CD14-positive monocyte (primary cell): ENCODE data around the gene NEBL. TPM values are rescaled to one million over a fixed set of nuclear protein-coding genes. Genes with fewer than 3 reads are reported as not detected.

Source experiments
- DNase-seq, 3 donors: peaks; one replicate each; pipeline ENCODE4 v3.0.0-alpha.2; 2011 to 2022
- H2AFZ ChIP-seq: 2 replicates; pipeline ENCODE4 v1.6.0; 2012; ENCODE audit warnings: mild to moderate bottlenecking, low read depth, low read length, inconsistent platforms; ENCODE audit not compliant: insufficient read depth, poor library complexity, severe bottlenecking
- H3K27ac ChIP-seq, 2 donors: 1 replicate in 1 of 2; 2 replicates in 1 of 2; pipeline ENCODE4 v1.5.1; 2012 to 2013; ENCODE audit warnings: low read length in 2 of 2, control low read depth in 1 of 2, inconsistent platforms in 1 of 2, low read depth in 1 of 2, mild to moderate bottlenecking in 1 of 2
- H3K27me3 ChIP-seq, 2 donors: one replicate each; pipeline versions ENCODE4 v1.6.0 to v1.6.1; 2011 to 2013; ENCODE audit warnings: low read length in 2 of 2; ENCODE audit not compliant: control insufficient read depth in 2 of 2, insufficient read depth in 2 of 2
- H3K36me3 ChIP-seq, 2 donors: replicated peaks in 1 of 2; 1 replicate in 1 of 2; 2 replicates in 1 of 2; pipeline versions ENCODE4 v1.5.1 to v1.6.1; 2012 to 2013; ENCODE audit warnings: low read length in 2 of 2, control low read depth in 1 of 2, inconsistent platforms in 1 of 2, mild to moderate bottlenecking in 1 of 2; ENCODE audit not compliant: insufficient read depth in 2 of 2, control insufficient read depth in 1 of 2
- H3K4me1 ChIP-seq, 2 donors: 1 replicate in 1 of 2; 2 replicates in 1 of 2; pipeline versions ENCODE4 v1.5.1 to v1.6.1; 2012 to 2013; ENCODE audit warnings: low read length in 2 of 2, control low read depth in 1 of 2, inconsistent platforms in 1 of 2, mild to moderate bottlenecking in 1 of 2, moderate library complexity in 1 of 2; ENCODE audit not compliant: insufficient read depth in 2 of 2, control insufficient read depth in 1 of 2
- H3K4me2 ChIP-seq: replicated peaks from 2 replicates; pipeline ENCODE3; 2012; ENCODE audit warnings: low read length, moderate library complexity, mild to moderate bottlenecking; ENCODE audit not compliant: poor library complexity, severe bottlenecking; ENCODE audit errors: extremely low read depth
- H3K4me3 ChIP-seq, 3 experiments: fragments of 200-600 bp in 1 of 3; sonication (generic) in 1 of 3; replicated peaks in 1 of 3; 1 replicate in 2 of 3; 2 replicates in 1 of 3; pipeline ENCODE4 v1.5.1; 2011 to 2013; ENCODE audit warnings: low read length in 3 of 3, mild to moderate bottlenecking in 3 of 3, control low read depth in 2 of 3, low read depth in 2 of 3, inconsistent platforms in 1 of 3, moderate library complexity in 1 of 3
- H3K79me2 ChIP-seq: 2 replicates; pipeline ENCODE4 v1.6.0; 2012; ENCODE audit warnings: mild to moderate bottlenecking, control low read depth, inconsistent platforms, low read length, moderate library complexity; ENCODE audit not compliant: insufficient read depth
- H3K9ac ChIP-seq: 2 replicates; pipeline ENCODE4 v1.6.0; 2017; ENCODE audit warnings: low read length, mild to moderate bottlenecking; ENCODE audit not compliant: insufficient read depth, poor library complexity, severe bottlenecking
- H3K9me3 ChIP-seq, 2 donors: replicated peaks in 1 of 2; 1 replicate in 1 of 2; 2 replicates in 1 of 2; pipeline versions ENCODE4 v1.5.1 to v1.6.1; 2012 to 2013; ENCODE audit warnings: low read length in 2 of 2, control low read depth in 1 of 2; ENCODE audit not compliant: control insufficient read depth in 1 of 2, insufficient read depth in 1 of 2
- H4K20me1 ChIP-seq: 2 replicates; pipeline ENCODE4 v1.6.0; 2012; ENCODE audit warnings: mild to moderate bottlenecking, low read length, control low read depth, moderate library complexity; ENCODE audit not compliant: insufficient read depth
- H3K27ac Mint-ChIP-seq, 7 donors: one replicate each; pipeline ENCODE4 v1.8.0; 2020; ENCODE audit warnings: mild to moderate bottlenecking in 7 of 7, mixed read lengths in 7 of 7, moderate library complexity in 6 of 7, inconsistent platforms in 2 of 7
- H3K27me3 Mint-ChIP-seq, 3 donors: one replicate each; pipeline ENCODE4 v1.8.0; 2021 to 2022; ENCODE audit warnings: low read depth in 3 of 3, mild to moderate bottlenecking in 3 of 3, mixed read lengths in 3 of 3, moderate library complexity in 3 of 3, inconsistent platforms in 1 of 3
- H3K36me3 Mint-ChIP-seq, 2 donors: one replicate each; pipeline ENCODE4 v1.8.0; 2020; ENCODE audit warnings: mixed read lengths in 2 of 2, inconsistent platforms in 1 of 2, mild to moderate bottlenecking in 1 of 2
- H3K4me1 Mint-ChIP-seq: one replicate; pipeline ENCODE4 v1.8.0; 2020; ENCODE audit warnings: mild to moderate bottlenecking, mixed read lengths
- H3K4me3 Mint-ChIP-seq, 2 donors: one replicate each; pipeline ENCODE4 v1.8.0; 2020; ENCODE audit warnings: mild to moderate bottlenecking in 2 of 2, mixed read lengths in 2 of 2, moderate library complexity in 1 of 2
- H3K9me3 Mint-ChIP-seq, 7 donors: one replicate each; pipeline ENCODE4 v1.8.0; 2020 to 2022; ENCODE audit warnings: mixed read lengths in 7 of 7, mild to moderate bottlenecking in 6 of 7, moderate library complexity in 6 of 7, inconsistent platforms in 2 of 7
- CTCF ChIP-seq: fragments of 200-600 bp; IDR thresholded peaks from one replicate; pipeline ENCODE4 v1.8.0; 2022; ENCODE audit warnings: antibody characterized with exemption, mild to moderate bottlenecking
- WGBS: methylation state at CpG from one replicate; pipeline ENCODE4 v1.1.5; 2013; ENCODE audit warnings: missing lambda C conversion rate; ENCODE audit not compliant: insufficient coverage; 5-methylcytosine and 5-hydroxymethylcytosine counted together
- intact Hi-C, 2 donors: fragments of 100-400 bp; cut with micrococcal nuclease; formaldehyde crosslinking; loops; one replicate each; pipeline versions ENCODE4 v1.15.0 to v1.15.1; 2023
- polyA plus RNA-seq, 3 donors: library from polyadenylated mRNA; depleted of rRNA in 1 of 3; unstranded in 2 of 3; stranded (reverse) in 1 of 3; fragments of 300-500 nt in 2 of 3; fragments of >200 nt in 1 of 3; fragmentation: Illumina TruSeq in 2 of 3; gene quantifications; 1 replicate in 2 of 3; 2 replicates in 1 of 3; pipeline ENCODE4 v1.2.3, GENCODE V29; 2012 to 2021

The NEBL gene
- polyA plus RNA-seq, 3 donors: 9.7 TPM; not detected in 2

DNA sequence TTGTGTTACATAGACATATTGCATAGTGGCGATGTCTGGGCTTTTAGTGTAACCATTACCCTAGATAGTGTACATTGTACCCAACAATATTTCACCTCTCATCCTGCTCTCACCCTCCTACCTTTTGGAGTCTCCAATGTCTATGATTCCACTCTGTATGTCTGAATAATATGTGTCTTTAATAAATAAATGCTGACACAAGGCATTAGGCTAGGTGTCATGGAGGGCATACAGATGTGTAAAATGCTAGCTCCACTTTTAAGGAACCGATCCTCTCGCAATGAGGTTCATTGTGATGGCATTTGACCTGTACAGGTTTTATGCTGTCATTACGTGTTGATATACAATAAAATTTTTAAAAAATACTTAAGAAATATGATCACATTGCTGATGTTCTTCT, 74.3 kb downstream of the NEBL start:
- H4K20me1 ChIP-seq: no peaks in the 10 kb centered on the region
- no peak overlapping the region for H2AFZ ChIP-seq
- H3K27me3 Mint-ChIP-seq: peaks cover 0 to 3% (median 0%) of the 10 kb centered on the region in 3 donors
- no peak for TF ChIP-seq CTCF
- H3K4me1 ChIP-seq: no peaks in the 10 kb centered on the region
- no peaks in the 10 kb centered on the region for H3K79me2 ChIP-seq
- H3K9me3 Mint-ChIP-seq: peaks cover 0 to 3% (median 1%) of the 10 kb centered on the region in 7 donors
- H3K4me1 Mint-ChIP-seq: no peaks in the 10 kb centered on the region
- no peaks in the 10 kb centered on the region for H3K27me3 ChIP-seq
- H3K4me2 ChIP-seq: no peak overlapping the region
- intact Hi-C loops: no loop called here
- no peak overlapping the region for H3K27ac ChIP-seq
- H3K4me3 Mint-ChIP-seq: no peak overlapping the region
- H3K9me3 ChIP-seq: no peaks in the 10 kb centered on the region
- no peaks in the 10 kb centered on the region for H3K36me3 Mint-ChIP-seq
- H3K27ac Mint-ChIP-seq: no peak overlapping the region
- no peak overlapping the region for H3K4me3 ChIP-seq
- WGBS: no CpG with 5 or more reads among the region's 4 CpGs
- no peak overlapping the region for H3K9ac ChIP-seq
- no peaks in the 10 kb centered on the region for H3K36me3 ChIP-seq
- no peak for DNase-seq

- Mint-ChIP-seq H3K9me3 (peaks cover 0 to 3% (median 0%) of the 10 kb centered on the region in 7 donors), H3K27me3 (peaks cover 0 to 3% (median under 1%) of the 10 kb centered on the region in 3 donors), H3K4me1 (no peaks in the 10 kb centered on the region), H3K27ac (no peak overlapping the region), H3K4me3 (no peak overlapping the region), H3K36me3 (no peaks in the 10 kb centered on the region)
- H3K36me3 ChIP-seq: no peaks in the 10 kb centered on the region
- H3K4me2 ChIP-seq: no peak overlapping the region
- H3K79me2 ChIP-seq: no peaks in the 10 kb centered on the region
- H3K27ac ChIP-seq: no peak overlapping the region
- no peak for DNase-seq
- TF ChIP-seq CTCF: no peak
- no CpG with 5 or more reads among the region's 5 CpGs for WGBS
- H4K20me1 ChIP-seq: no peaks in the 10 kb centered on the region
- intact Hi-C loops: no loop called here
- H3K4me3 ChIP-seq: no peak overlapping the region
- H3K27me3 ChIP-seq: no peaks in the 10 kb centered on the region
- H3K9me3 ChIP-seq: no peaks in the 10 kb centered on the region
- H3K4me1 ChIP-seq: no peaks in the 10 kb centered on the region
- H3K9ac ChIP-seq: no peak overlapping the region
- no peak overlapping the region for H2AFZ ChIP-seq
Measured at GRCh38 chr10:20817646-20818045, 79.5 kb downstream of the NEBL start.
